Keratinocyte (primary cell): ENCODE results near the gene RBM47. TPM values are rescaled to one million over a fixed set of nuclear protein-coding genes. Genes with fewer than 3 reads are reported as not detected.

Experiments
- DNase-seq: peaks from one replicate; pipeline ENCODE4 v3.0.0-alpha.2; 2011; ENCODE audit warnings: low read depth, missing footprints, low spot score
- FAIRE-seq: peaks from 2 replicates; lab custom pipeline; 2011; peaks lifted over from hg19 to GRCh38; lab: Jason Lieb, UNC
- H2AFZ ChIP-seq: 2 replicates; pipeline ENCODE4 v1.6.0; 2012; ENCODE audit warnings: low read length, control low read depth, inconsistent platforms; ENCODE audit not compliant: control insufficient read depth
- H3K27ac ChIP-seq: 2 replicates; pipeline ENCODE4 v1.5.1; 2011; ENCODE audit warnings: low read length; ENCODE audit not compliant: control insufficient read depth, insufficient read depth
- H3K27me3 ChIP-seq: 3 replicates; pipeline ENCODE4 v1.6.0; 2011; ENCODE audit warnings: low read length; ENCODE audit not compliant: control insufficient read depth, insufficient read depth; ENCODE audit errors: extremely low read depth
- H3K36me3 ChIP-seq, 2 experiments: 2 replicates in 1 of 2; 3 replicates in 1 of 2; pipeline ENCODE4 v1.5.1; 2011; ENCODE audit warnings: low read length in 2 of 2, mild to moderate bottlenecking in 1 of 2; ENCODE audit not compliant: control insufficient read depth in 2 of 2, insufficient read depth in 2 of 2; ENCODE audit errors: extremely low read depth in 1 of 2
- H3K4me1 ChIP-seq: 3 replicates; pipeline ENCODE4 v1.5.1; 2011; ENCODE audit warnings: low read length; ENCODE audit not compliant: control insufficient read depth, insufficient read depth; ENCODE audit errors: extremely low read depth
- H3K4me2 ChIP-seq: 3 replicates; pipeline ENCODE4 v1.6.0; 2011; ENCODE audit warnings: low read depth, low read length; ENCODE audit not compliant: control insufficient read depth, insufficient read depth; ENCODE audit errors: extremely low read depth
- H3K4me3 ChIP-seq, 3 experiments: fragments of 200-600 bp in 1 of 3; sonication (generic) in 1 of 3; 2 replicates in 2 of 3; 3 replicates in 1 of 3; pipeline ENCODE4 v1.5.1; 2011 to 2016; ENCODE audit warnings: low read length in 3 of 3, mild to moderate bottlenecking in 3 of 3, control low read depth in 2 of 3, inconsistent platforms in 1 of 3, low read depth in 1 of 3, mixed read lengths in 1 of 3, mixed run types in 1 of 3, moderate library complexity in 1 of 3; ENCODE audit not compliant: control insufficient read depth in 2 of 3, insufficient read depth in 2 of 3; ENCODE audit errors: extremely low read depth in 1 of 3
- H3K79me2 ChIP-seq: 2 replicates; pipeline ENCODE4 v1.6.0; 2012; ENCODE audit warnings: low read length; ENCODE audit not compliant: control insufficient read depth, insufficient read depth
- H3K9ac ChIP-seq: 3 replicates; pipeline ENCODE4 v1.6.0; 2011; ENCODE audit warnings: low read length; ENCODE audit not compliant: control insufficient read depth, insufficient read depth; ENCODE audit errors: extremely low read depth
- H3K9me1 ChIP-seq: 3 replicates; pipeline ENCODE4 v1.6.0; 2011; ENCODE audit warnings: low read length; ENCODE audit not compliant: control insufficient read depth, insufficient read depth; ENCODE audit errors: extremely low read depth
- H3K9me3 ChIP-seq: 2 replicates; pipeline ENCODE4 v1.5.1; 2012; ENCODE audit warnings: low read depth, low read length; ENCODE audit not compliant: control insufficient read depth
- H4K20me1 ChIP-seq: 3 replicates; pipeline ENCODE4 v1.6.0; 2011; ENCODE audit warnings: low read length; ENCODE audit not compliant: control insufficient read depth, insufficient read depth; ENCODE audit errors: extremely low read depth
- EZH2 ChIP-seq: IDR thresholded peaks from one replicate; pipeline ENCODE4 v1.6.1; 2012; ENCODE audit warnings: inconsistent platforms, mild to moderate bottlenecking, low read length, moderate library complexity
- dilution Hi-C: fragments of 300-500 bp; cut with MboI; formaldehyde crosslinking; loops from one replicate; pipeline ENCODE4 v1.7.0; 2020; ENCODE audit warnings: low sequenced_read_pairs; ENCODE audit not compliant: extremely low pct_ligation_motif_present
- polyA plus RNA-seq, 5 experiments: library from polyadenylated mRNA; depleted of rRNA in 3 of 5; stranded (reverse) in 3 of 5; stranded (forward) in 1 of 5; unstranded in 1 of 5; fragments of >200 nt; gene quantifications; 1 replicate in 1 of 5; 2 replicates in 3 of 5; 3 replicates in 1 of 5; pipeline versions ENCODE4 v1.2.1 to v1.2.3, GENCODE V29; 2011 to 2012; ENCODE audit warnings: missing spikeins in 2 of 5, low read depth in 1 of 5, low replicate concordance in 1 of 5
- TF ChIP-seq, protein P1 (sequence below), 3 experiments: IDR thresholded peaks in 1 of 3; conservative IDR thresholded peaks in 1 of 3; optimal IDR thresholded peaks in 1 of 3; 2 replicates in 2 of 3; 3 replicates in 1 of 3; pipeline versions ENCODE3 to v1.5.1; 2011; ENCODE audit warnings: low read length in 3 of 3, mild to moderate bottlenecking in 3 of 3, moderate library complexity in 2 of 3, control low read depth in 1 of 3, inconsistent platforms in 1 of 3; ENCODE audit not compliant: insufficient read depth in 2 of 3; ENCODE audit errors: extremely low read depth in 1 of 3

Gene RBM47
- polyA plus RNA-seq, 1 donor (not counting 4 experiments of a cell fraction or from before 2014, with no cell fraction given): 6.9 TPM

DNA sequence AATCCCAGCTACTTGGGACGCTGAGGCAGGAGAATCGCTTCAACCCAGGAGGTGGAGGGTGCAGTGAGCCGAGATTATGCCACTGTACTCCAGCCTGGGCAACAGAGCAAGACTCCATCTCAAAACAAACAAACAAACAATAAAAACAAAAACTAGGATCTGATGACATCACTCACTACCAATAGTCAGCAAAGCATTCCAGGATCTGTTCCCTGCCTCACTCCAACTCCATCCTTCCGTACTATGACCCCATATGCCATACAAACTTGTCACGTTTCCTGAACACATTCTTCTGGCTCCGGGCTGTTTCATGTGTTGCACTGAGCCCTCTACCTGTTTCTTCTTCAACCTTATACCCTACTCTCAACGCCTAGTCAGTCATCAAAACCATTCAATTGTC is 47.3 kb downstream of the RBM47 start:
- H4K20me1 ChIP-seq: no peaks in the 10 kb centered on the region
- H3K9ac ChIP-seq: no peak overlapping the region
- H3K27ac ChIP-seq: no peak overlapping the region
- no peak overlapping the region for H2AFZ ChIP-seq
- H3K4me1 ChIP-seq: peaks cover 17% of the 10 kb centered on the region
- H3K79me2 ChIP-seq: no peaks in the 10 kb centered on the region
- H3K4me2 ChIP-seq: no peak overlapping the region
- DNase-seq (no peak), FAIRE-seq (no peak)
- TF ChIP-seq EZH2: no peak
- TF ChIP-seq, protein P1, sequence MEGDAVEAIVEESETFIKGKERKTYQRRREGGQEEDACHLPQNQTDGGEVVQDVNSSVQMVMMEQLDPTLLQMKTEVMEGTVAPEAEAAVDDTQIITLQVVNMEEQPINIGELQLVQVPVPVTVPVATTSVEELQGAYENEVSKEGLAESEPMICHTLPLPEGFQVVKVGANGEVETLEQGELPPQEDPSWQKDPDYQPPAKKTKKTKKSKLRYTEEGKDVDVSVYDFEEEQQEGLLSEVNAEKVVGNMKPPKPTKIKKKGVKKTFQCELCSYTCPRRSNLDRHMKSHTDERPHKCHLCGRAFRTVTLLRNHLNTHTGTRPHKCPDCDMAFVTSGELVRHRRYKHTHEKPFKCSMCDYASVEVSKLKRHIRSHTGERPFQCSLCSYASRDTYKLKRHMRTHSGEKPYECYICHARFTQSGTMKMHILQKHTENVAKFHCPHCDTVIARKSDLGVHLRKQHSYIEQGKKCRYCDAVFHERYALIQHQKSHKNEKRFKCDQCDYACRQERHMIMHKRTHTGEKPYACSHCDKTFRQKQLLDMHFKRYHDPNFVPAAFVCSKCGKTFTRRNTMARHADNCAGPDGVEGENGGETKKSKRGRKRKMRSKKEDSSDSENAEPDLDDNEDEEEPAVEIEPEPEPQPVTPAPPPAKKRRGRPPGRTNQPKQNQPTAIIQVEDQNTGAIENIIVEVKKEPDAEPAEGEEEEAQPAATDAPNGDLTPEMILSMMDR (optimal IDR thresholded peaks at IDR 0.05 in 1 of 3, IDR thresholded peaks at IDR 0.05 in 1 of 3, conservative IDR thresholded peaks at IDR 0.05 in 1 of 3; ENCODE audit: extremely low read depth in 1 of 3, insufficient read depth in 2 of 3, low read length in 3 of 3): no peak
- dilution Hi-C loops: no loop called here
- no peaks in the 10 kb centered on the region for H3K27me3 ChIP-seq
- H3K9me3 ChIP-seq: no peaks in the 10 kb centered on the region
- no peak overlapping the region for H3K4me3 ChIP-seq
- no peaks in the 10 kb centered on the region for H3K36me3 ChIP-seq
- H3K9me1 ChIP-seq: no peaks in the 10 kb centered on the region

DNA sequence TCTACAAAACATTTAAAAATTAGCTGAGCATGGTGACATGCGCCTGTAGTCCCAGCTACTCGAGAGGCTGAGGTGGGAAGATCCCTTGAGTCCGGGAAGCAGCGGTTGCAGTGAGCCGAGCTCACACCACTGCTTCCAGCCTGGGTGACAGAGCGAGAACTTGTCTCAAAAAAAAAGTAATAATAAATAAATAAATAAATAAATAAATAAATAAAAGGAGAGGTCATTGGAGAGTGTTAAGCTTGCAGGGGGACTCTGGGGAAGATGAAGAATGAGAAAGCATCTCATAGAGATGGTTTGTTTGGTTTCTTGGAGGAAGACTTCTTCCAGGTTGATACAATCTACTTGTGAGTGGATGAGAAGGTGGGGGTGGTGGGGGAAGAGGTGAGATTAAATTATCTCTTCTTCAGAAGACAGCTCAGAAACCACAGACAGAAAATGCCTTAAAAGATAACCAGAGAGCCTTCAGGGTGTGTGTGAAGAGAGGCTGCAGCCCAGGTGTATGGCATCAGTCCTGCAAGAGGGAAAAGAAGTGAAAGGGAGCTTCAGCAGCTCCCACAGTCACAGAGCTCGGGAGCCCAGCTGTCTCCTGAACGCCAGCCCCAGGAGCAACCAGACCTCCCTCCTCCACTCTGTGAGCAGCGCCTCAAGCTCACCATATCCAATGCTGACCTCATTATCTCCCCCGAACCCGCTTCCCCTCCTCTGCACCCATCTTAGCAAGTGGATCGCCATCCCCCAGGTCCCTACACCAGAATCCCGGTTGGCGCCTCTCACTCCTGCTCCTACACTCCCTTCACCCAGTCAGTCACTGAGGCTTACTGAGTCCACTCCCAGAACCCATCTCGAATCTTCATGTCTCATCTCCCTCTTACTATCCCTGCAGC is 48.2 kb downstream of the RBM47 start:
- Histone ChIP-seq H3K36me3 (no peaks in the 10 kb centered on the region), H3K9me3 (no peaks in the 10 kb centered on the region), H3K4me3 (no peak overlapping the region), H3K4me2 (no peak overlapping the region), H3K79me2 (no peaks in the 10 kb centered on the region), H3K27ac (no peak overlapping the region), H3K27me3 (no peaks in the 10 kb centered on the region), H2AFZ (no peak overlapping the region), H4K20me1 (no peaks in the 10 kb centered on the region), H3K9me1 (no peaks in the 10 kb centered on the region), H3K9ac (no peak overlapping the region), H3K4me1 (peaks cover 23% of the 10 kb centered on the region)
- dilution Hi-C loops: no loop called here
- FAIRE-seq: no peak
- no peak for DNase-seq
- TF ChIP-seq EZH2: no peak
- TF ChIP-seq, protein P1 (optimal IDR thresholded peaks at IDR 0.05 in 1 of 3, IDR thresholded peaks at IDR 0.05 in 1 of 3, conservative IDR thresholded peaks at IDR 0.05 in 1 of 3; ENCODE audit: extremely low read depth in 1 of 3, insufficient read depth in 2 of 3, low read length in 3 of 3): no peak
